Measurements from ENCODE around the gene FAM83E.
"Not testable (repeated sequence)": the region's sequence is repeated elsewhere in the genome, so short reads cannot be mapped to it uniquely, and the experiment has no call there.

FAM83E gene

GRCh38 chr19:48641850-48642249 is 27.0 kb upstream of the FAM83E start:
- in situ Hi-C loops (cut with MboI; ENCODE audit: low sequenced_read_pairs), result no loop called here

GRCh38 chr19:48639483-48640375 is 24.9 kb upstream of the FAM83E start:
- in situ Hi-C loops (cut with MboI; ENCODE audit: low sequenced_read_pairs), result no loop called here

GRCh38 chr19:48638831-48639381 is 24.0 kb upstream of the FAM83E start:
- in situ Hi-C loops (cut with MboI; ENCODE audit: low sequenced_read_pairs), result no loop called here

- in situ Hi-C loops (cut with MboI; ENCODE audit: low sequenced_read_pairs), result no loop called here
Measured at GRCh38 chr19:48637948-48638830, 23.3 kb upstream of the FAM83E start.

GRCh38 chr19:48637449-48637947 is 22.6 kb upstream of the FAM83E start:
- in situ Hi-C loops (cut with MboI; ENCODE audit: low sequenced_read_pairs), result no loop called here

- in situ Hi-C loops (cut with MboI; ENCODE audit: low sequenced_read_pairs), result no loop called here
Measured at GRCh38 chr19:48636859-48637448, 22.1 kb upstream of the FAM83E start, which contains the start of gene DBP. Gene DBP, minus strand, starts transcription at chr19:48637379. Its CDS starts 385 bp downstream, at chr19:48636994.

- in situ Hi-C loops (cut with MboI; ENCODE audit: low sequenced_read_pairs), result no loop called here
Measured at GRCh38 chr19:48635966-48636858, 21.3 kb upstream of the FAM83E start.

GRCh38 chr19:48635263-48635965 is 20.5 kb upstream of the FAM83E start:
- in situ Hi-C loops (cut with MboI; ENCODE audit: low sequenced_read_pairs), result no loop called here

- in situ Hi-C loops (cut with MboI; ENCODE audit: low sequenced_read_pairs), result no loop called here
Measured at GRCh38 chr19:48634424-48635262, 19.8 kb upstream of the FAM83E start.

- in situ Hi-C loops (cut with MboI; ENCODE audit: low sequenced_read_pairs), result no loop called here
Measured at GRCh38 chr19:48634036-48634342, 19.1 kb upstream of the FAM83E start.

GRCh38 chr19:48633148-48634035 is 18.5 kb upstream of the FAM83E start:
- in situ Hi-C loops (cut with MboI; ENCODE audit: low sequenced_read_pairs), result no loop called here

GRCh38 chr19:48632692-48633147 is 17.8 kb upstream of the FAM83E start:
- in situ Hi-C loops (cut with MboI; ENCODE audit: low sequenced_read_pairs), result no loop called here

GRCh38 chr19:48632286-48632685 is 17.4 kb upstream of the FAM83E start:
- in situ Hi-C loops (cut with MboI; ENCODE audit: low sequenced_read_pairs), result not testable (repeated sequence)

- in situ Hi-C loops (cut with MboI; ENCODE audit: low sequenced_read_pairs), result no loop called here
Measured at GRCh38 chr19:48631225-48631624, 16.3 kb upstream of the FAM83E start.

- in situ Hi-C loops (cut with MboI; ENCODE audit: low sequenced_read_pairs), result no loop called here
Measured at GRCh38 chr19:48630296-48631063, 15.6 kb upstream of the FAM83E start.

- in situ Hi-C loops (cut with MboI; ENCODE audit: low sequenced_read_pairs), result no loop called here
Measured at GRCh38 chr19:48629599-48630295, 14.9 kb upstream of the FAM83E start.
